GM18861 (cell line): ENCODE data around the gene FKBP4.
"Not testable (repeated sequence)": the region's sequence is repeated elsewhere in the genome, so short reads cannot be mapped to it uniquely, and the experiment has no call there.

Experiments
- ATAC-seq: cut with Tn5 transposase; IDR thresholded peaks from one replicate; pipeline ENCODE4 v1.9.1; 2021; ENCODE audit not compliant: unreplicated experiment

FKBP4 gene

GRCh38 chr12:2794736-2795289 lies at the start of gene FKBP4:
FKBP4 (plus strand) TSS chr12:2794970; CDS start chr12:2795140, 170 bp downstream.
- peak; percentile 59 for ATAC-seq

- ATAC-seq: no peak
Measured at GRCh38 chr12:2745655-2746054, 49.1 kb upstream of the FKBP4 start.

DNA sequence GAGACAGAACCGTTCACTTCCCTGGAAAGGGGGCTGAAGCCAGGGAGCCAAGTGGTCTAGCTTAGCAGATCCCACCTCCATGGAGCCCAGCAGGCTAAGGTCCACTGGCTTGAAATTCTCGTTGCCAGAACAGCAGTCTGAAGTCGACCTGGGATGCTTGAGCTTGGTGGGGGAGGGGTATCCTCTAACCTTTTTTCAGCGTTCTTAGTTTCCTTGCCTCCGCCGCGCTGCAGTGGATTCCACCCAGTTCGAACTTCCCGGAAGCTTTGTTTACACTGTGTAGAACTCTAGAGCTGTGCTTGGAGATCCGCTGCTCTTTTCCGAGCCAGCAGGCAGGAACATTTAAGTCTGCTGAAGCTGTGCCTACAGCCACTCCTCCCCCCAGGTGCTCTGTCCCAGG lies 45.2 kb upstream of the FKBP4 start:
- ATAC-seq: no peak

- no peak for ATAC-seq
Measured at GRCh38 chr12:2750185-2750584, 44.6 kb upstream of the FKBP4 start.

- no peak for ATAC-seq
Measured at GRCh38 chr12:2751230-2751629, 43.5 kb upstream of the FKBP4 start.

GRCh38 chr12:2751686-2752085 lies 43.1 kb upstream of the FKBP4 start:
- no peak for ATAC-seq

- no peak for ATAC-seq
Measured at GRCh38 chr12:2752676-2753371, 41.9 kb upstream of the FKBP4 start.

DNA sequence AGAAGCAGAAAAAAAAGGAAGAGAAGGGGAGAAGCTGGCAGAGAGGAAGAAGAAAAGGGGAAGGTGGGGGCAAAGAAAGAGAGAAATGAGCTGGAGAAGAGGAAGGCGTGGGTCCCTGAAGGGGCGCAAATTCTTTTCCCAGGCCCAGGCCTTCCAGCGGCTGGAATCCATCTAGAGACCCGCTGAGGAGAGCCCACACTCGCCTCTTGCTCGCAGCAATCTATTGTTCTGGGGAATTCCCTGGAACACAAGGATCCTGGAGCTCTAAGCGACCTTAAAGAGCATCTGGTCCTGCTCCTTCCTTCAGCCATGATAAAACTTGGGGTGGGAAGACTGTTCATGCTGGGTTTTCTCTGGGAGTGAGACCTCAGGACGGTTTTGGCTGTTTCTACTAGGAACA lies 41.2 kb upstream of the FKBP4 start:
- ATAC-seq: no peak

- no peak for ATAC-seq
Measured at GRCh38 chr12:2754208-2754607, 40.6 kb upstream of the FKBP4 start.

GRCh38 chr12:2756756-2757155 lies 38.0 kb upstream of the FKBP4 start:
- no peak for ATAC-seq

GRCh38 chr12:2759733-2760132 lies 35.0 kb upstream of the FKBP4 start:
- no peak for ATAC-seq

- no peak for ATAC-seq
Measured at GRCh38 chr12:2764398-2764797, 30.4 kb upstream of the FKBP4 start.

GRCh38 chr12:2765052-2765451 lies 29.7 kb upstream of the FKBP4 start:
- ATAC-seq: no peak

GRCh38 chr12:2765608-2766007 lies 29.2 kb upstream of the FKBP4 start:
- no peak for ATAC-seq

DNA sequence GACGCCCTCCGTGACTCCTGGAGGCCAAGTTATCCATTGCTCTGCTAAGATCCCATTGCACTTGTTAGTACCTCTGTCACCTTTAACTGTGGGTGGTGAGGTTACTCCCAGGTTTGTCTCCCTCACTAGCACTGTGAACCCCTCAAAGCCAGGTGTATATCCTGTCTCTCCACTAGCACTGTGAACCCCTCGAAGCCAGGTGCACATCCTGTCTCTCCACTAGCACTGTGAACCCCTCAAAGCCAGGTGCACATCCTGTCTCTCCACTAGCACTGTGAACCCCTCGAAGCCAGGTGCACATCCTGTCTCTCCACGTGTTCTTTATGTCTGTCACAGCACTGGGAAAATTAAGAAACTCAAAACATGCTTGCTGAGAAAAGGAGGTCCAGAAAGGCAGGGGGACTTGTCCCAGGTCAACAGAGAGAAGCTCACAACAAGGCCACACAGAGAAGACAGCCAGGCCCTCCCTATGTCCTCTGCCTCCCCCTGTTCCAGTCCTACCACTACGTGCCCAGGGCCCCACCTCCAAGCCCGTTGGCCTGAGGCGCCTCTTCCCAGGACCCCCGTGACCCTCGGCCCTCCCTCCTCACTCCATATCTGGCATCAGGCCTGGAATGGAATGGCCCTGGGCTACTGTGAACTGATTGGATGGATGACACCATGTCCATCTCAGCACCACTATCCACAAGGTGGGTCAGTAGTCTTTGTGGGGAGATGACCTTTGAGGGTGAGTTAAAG lies 26.4 kb upstream of the FKBP4 start:
- no peak for ATAC-seq

DNA sequence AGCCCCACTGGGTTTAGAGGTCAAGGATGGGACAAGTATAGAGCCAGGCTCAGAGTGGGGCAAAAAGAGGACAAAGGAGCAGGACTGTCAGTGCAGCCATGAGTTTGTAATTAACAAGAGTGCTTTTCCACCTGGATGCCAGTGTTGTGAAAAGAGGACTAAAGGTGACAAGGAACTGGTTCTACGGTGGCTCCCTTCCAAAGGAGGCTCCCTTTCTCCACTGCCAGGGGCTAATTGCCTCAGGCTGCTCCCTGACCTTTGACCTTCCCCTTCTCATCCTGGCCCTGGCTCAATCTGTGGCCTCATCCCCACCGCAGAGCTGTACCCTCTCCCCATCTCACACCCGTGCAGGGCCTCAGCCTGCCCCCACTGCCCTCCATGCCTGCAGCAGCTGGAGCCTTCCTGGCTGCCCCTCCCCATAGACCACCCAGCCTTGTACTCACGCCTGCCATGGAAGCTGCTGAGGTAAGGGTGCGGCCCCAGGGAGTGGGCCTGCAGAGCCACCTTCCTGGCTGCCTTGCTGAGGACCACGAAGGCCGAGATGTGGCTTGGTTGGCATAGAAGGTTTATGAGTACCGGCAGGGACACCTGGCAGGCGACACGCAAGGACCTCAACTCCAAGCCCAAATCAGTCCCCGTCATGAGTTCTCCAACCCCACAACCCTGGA lies 24.8 kb upstream of the FKBP4 start:
- no peak for ATAC-seq

DNA sequence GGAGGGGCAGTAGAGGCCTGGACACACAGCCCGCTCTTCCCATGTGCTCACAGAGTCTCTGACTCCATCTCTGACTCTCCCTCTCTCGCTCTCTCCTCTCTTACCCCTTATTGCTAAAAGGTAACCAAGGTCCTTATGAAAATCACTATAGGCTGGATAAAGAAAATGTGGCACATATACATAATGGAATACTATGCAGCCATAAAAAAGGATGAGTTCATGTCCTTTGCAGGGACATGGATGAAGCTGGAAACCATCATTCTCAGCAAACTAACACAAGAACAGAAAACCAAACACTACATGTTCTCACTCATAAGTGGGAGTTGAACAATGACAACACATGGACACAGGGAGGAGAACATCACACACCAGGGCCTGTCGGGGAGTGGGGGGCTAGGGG lies 24.2 kb upstream of the FKBP4 start:
- ATAC-seq: not testable (repeated sequence)

DNA sequence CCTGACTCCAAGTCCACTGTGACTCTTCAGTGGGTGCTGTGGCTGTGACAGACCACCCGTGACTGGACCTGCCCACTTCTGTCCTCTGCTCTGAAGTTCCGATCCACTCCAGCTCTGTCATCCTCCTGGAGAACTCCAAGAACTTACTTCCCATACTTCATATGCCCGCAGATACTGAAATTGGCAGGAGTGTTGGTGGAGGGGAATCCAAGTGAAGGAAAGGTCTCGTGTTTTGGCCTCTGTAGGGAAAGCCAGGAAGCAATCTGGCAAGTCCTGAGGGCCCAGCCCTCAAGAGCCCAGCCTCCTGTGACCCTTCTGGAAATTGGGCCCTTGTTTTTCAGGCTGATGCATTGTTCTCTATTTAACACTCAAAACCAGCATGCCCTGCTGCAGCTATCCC lies 22.4 kb upstream of the FKBP4 start:
- no peak for ATAC-seq

- ATAC-seq: no peak
Measured at GRCh38 chr12:2773199-2773875, 21.4 kb upstream of the FKBP4 start.

GRCh38 chr12:2775431-2775830 lies 19.3 kb upstream of the FKBP4 start:
- no peak for ATAC-seq

DNA sequence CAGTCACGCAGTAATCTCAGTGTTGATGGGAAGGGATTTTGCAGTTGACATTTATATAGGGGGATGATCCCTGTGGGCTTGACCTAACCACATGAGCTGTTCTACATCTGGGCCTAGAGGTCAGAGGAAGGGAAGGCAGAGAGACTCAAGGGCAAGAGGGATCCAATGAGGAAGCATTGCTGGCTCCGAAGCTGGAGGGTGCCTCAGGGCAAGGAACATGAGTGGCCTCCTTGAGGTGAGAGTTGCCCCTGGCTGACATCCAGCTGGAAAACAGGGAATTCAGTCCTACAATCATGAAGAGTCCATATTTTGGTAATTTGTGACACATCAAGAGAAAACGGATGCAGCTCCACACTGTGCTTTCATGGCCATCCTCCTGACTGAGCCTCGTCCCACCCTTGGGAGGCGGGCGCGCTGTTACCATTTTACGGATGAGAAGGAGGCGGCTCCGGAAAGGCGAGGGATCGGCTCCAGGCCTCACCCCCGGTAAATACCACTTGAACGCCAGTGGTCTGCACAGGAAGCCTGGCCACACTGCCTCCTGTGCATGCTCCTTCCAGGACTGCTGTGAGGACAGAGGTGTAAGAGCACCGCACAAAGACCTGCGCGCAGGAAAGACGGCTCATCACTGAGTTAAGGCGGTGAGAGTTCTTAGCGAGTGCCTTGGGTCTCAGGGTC lies 18.5 kb upstream of the FKBP4 start:
- ATAC-seq: no peak
